Endometrium (tissue), 2 donors: Measurements from ENCODE around the gene LAPTM5.
"Not testable (repeated sequence)": the region's sequence is repeated elsewhere in the genome, so short reads cannot be mapped to it uniquely, and the experiment has no call there.

Experiments
- FAIRE-seq: peaks from 2 replicates; lab custom pipeline; 2012; peaks lifted over from hg19 to GRCh38; lab: Jason Lieb, UNC
- donor health status: control.
- donor health status: control.

Gene LAPTM5

DNA sequence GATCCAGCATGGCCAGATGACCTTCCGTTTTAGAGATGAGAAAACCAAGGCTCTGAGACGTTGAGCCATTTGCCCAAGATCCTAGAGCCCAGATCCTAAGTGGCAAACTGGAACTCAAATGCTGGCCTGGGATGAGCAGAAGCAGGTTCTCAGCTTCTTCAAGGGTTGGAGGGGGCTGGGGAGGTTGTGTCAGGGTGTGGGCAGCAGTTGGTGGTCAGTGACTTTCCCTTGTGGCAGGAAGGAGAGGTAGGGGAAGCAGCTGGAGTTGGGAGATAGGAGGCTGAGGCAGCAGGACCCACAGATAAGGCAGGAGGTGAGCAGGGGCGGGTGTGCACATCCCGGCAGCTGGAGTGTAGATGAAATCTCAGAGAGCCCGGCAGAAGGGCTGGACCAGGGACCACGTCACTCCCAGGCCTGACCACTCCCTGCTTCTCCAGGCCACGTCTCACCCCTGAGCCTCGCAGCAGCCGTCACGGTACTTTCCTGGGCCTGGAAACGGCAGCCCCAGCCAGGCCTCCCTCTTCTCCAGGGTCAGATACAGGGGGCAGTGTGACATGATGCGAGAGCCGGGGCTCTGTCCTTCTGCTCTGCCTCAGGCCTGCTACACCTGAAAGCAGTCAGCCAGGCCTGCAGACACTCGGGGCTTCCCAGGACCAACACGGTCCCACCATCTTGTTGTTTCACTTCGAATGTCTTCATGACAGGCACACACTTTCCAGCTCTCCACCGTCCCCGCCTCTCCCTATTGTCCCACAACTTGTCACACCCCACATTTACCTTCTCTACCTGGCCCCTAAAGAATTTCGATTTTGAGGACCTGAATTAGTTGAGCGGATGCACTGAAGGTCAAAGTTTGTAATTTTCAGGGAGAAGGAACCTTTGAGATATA lies 11.5 kb upstream of the LAPTM5 start:
- no peak for FAIRE-seq

DNA sequence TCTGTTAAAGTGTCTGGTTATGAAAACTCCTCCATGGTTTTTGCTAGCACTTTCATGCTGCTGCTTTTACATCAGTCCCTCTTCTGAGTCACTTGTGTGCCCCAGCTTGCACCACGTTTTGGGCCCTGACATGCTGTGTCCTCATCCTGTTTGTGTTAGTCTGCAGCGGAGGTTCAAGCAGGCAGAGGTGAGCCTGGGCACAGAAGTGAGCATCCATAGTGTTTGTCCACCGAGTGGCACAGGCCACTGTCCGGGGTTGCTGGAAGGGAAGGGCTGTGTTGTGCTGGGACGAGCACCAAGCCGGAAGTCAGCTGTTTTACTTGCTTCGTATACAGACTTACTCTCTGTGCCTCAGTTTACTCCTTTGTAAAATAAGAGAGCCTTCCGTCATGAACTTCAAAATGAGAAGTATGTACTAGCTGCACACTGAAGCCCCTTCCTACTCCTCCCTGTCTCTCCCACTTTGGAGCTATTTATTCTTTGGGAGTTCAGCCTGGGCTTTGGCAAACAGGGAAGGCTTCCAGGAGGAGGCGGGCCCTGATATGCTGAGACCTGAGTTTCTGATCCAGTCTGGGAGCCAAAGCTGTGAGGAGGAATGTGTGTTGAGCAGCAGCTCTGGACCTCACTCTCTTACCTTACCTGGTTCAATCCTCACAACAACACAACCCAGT lies 10.7 kb upstream of the LAPTM5 start:
- no peak for FAIRE-seq

DNA sequence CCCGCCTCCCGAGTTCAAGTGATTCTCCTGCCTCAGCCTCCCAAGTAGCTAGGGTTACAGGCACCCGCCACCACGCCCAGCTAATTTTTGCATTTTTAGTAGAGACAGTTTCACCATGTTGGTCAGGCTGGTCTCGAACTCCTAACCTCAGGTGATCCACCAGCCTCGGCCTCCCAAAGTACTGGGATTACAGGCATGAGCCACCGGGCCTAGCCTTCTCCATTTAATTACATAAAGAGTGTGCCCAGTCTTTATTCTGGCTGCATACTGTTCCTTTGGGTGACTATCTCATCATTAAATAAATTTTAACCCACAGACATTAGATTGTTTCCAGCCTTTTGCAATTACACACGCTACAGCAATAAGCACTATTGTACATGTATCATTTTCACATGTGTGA lies 9.4 kb upstream of the LAPTM5 start:
- not testable (repeated sequence) for FAIRE-seq

DNA sequence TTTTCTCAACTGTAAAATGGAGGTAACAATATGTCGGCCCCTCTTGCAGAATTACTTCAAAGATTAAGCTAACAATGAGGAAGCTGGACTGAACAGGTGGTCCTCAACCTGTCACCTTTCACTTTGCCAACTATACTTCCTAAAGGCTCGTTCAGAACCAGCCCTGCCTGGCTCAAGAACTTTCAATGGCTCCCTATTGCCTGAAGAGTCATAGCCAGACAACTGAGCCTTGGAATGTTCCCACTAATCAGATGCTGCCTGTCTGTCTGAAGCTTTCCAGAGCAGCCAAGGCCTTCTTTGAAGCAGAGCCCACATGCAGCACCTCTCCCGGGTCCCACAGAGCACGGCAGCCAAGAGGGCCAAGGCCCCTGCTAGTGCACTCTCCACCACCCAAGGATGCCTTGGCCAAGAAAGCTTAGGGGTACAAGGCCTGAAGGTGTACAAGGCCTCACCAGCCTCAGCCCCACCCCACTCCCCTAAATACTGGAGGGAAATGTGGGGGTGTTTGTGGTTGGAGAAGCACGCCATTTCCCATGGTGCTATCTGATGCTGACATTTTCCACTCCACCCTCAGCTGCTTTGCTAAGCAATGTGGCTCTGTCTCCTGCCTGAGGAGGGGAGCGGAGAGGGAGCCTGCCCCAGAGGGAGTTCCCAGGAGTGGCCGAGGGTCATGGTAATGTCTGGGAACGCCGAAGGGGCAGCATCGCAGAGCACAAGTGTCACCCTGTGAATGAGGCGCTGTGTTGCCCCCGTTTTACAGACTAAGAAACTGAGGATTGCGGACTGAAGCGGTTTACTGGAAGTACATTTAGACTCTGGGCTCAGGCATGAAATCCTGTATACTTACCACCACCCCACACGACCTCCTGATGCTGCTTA lies 8.2 kb upstream of the LAPTM5 start:
- no peak for FAIRE-seq

DNA sequence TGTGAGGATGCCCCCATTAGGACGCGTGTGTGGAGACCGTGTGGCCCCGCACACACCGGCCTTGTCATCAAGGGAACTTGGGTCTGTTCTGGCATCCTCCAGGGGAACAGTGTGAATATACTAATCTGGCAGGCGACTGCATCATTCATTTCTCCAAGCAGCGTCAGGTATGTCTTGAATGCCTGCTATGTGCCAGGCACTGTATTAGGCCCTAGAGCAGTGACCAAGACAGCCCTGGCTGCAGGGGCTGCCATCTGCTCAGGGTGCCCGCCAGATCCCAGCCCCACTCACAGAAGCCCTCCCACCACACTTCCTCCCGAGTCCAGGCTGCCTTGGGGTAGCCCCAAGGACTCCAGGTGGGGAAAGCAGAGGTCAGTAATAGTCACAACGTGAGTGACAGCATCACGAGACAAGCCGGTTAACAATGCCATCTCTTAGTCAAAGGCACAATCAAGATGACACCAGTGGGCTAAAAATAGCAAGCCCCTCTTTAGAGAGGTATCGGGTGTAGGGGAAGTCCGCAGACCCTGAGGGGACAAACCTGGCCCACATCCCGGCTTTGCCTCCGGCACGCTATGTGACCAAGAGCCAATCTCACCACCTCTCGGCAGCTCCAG lies 7.5 kb upstream of the LAPTM5 start:
- FAIRE-seq: no peak

DNA sequence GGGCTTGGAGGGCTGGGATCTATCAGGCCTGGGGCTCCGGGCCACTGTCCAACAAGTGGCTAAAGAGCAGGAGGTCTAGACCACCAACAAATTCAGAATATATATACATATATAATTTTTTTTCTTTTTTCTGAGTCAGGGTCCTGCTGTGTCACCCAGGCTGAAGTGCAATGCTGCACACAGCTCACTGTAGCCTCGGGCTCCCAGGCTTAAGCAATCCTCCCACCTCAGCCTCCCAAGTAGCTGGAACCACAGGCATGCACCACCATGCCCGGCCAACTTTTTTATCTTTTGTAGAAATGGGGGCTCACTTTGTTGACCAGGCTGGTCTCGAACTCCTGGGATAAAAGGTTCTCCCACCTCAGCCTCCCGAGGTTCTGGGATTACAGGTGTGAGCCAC lies 6.8 kb upstream of the LAPTM5 start:
- FAIRE-seq: no peak

DNA sequence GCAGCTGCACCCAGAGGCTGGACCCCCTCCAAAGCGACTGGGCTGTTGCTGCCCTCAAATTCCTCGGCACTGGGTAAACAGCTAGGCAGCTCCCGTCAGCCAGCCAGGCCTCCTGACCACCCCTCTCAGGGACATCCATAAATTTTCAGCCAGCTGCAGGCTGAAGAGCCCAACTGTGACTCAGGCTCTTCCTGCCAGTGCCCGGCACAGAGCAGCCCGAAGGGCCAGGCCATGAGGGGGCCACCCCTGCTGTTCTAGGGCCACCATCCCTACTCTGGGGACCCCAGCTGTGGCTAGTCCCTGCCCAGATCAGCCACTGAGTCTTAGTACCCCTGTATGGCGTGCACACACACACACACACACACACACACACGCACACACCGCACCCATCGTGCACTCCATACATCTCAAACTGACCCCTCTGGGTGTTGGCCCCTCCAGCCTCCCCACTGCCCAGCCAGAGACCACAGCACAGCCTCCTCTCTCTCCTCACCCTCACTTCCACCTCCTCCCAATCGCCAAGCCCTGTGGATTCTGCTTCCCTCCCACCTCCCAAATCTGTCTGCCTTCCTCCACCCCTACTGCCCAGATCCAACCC lies 6.2 kb upstream of the LAPTM5 start:
- no peak for FAIRE-seq

DNA sequence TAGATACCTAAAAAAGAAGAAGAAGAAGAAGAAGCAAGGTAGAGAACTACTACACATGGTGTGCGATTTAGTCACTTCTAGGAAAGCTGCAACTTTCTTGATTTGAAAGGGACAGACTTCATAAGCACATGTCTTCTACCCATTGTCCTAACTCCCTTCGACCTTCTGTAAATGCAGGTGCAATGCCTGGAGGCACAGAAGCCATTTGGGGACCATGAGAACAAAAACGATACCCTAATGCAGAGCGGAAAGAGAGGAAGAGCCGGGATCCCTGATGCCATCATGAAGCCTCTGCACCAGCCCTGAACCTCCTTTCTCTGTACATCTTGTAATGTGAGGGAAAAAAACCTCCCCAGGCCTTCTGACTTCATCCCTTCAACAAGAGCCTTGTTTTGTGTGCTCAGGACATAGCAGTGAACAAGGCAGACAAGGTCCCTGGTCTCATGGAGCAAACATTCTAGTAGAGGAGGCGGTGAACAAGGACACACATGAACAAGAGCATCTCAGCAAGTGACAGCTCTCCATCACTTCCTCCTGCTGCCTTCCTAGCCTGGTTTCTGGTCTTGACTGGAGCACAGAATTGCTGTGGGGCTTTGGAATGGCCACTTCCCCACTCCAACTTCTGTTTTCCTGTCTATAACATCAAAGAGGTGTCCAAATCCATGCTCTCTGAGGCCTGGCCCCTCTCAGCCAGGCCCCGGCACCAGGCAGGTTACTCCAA lies 5.5 kb upstream of the LAPTM5 start:
- no peak for FAIRE-seq

DNA sequence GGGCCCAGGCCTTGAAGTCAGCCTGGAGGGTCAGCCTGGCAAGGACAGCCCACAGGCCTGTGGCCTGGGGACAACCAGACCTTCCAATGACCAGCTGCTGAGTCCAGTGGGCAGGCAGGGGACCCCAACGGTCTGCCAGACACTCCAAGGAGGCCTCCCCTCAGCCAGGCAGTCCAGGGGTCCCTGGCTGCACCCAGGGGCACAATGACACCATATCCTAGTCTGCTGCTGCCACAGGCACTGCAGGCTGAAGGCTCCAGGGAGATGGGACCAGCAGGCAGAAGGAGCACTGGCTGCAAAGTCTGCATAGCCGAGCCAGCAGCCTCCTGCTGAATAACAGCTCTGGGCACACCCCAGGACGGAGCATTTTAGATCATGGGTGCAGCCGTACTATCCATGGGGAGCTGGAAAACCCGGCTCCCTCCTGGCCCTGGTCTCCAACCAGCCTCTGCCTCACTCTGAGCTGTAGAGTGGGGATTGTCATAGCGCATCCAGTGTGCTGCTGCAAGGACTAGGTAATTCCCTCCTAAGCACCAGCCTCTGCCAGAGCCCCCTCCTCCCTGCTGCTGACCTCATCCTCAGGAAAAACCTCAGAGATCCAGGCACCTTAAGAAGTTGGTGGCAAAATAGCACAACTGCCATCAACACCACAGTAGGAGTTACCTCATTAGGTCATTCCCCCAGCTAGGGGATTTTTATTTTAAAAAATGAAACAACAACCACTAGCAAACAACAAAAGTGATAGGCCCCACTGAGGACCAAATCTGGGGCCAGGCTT lies 4.8 kb upstream of the LAPTM5 start:
- no peak for FAIRE-seq

DNA sequence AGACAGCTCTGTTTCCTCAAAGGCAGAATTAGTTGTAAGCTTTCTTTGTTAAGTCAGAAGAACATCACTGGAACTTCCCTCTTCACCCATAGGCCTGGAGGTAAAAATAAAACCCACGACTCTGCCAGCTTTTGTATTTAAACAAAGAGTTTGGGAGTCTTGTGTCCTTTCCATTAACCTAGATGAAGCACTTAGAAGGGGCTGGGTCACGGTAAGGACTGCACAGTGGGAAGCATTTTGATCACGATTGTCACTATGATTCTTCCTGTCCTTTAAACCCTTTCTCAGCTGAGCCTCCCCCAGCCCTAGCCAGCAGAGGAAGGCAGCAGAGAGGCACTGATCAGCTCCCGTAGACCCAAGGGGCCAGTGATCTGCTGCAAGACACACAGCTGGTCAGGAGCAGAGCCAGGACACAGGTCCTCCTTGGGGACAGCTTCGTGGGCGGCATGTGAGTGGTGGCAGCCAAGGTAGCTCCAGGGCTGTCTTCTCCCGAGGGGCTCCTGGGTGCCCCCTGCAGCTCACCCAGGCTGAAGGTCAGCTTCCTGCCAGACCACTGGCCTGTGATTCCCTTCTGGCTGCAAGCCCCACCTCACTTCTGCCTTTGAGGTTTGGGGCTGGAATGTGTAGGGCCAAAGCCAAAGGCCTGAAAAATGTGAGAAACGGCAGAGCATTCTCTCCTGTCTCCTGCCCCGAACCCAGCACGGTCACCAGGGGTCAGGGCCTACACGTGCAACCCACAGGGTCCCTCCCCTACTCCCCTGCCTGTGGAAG lies 4.0 kb upstream of the LAPTM5 start:
- FAIRE-seq: no peak

DNA sequence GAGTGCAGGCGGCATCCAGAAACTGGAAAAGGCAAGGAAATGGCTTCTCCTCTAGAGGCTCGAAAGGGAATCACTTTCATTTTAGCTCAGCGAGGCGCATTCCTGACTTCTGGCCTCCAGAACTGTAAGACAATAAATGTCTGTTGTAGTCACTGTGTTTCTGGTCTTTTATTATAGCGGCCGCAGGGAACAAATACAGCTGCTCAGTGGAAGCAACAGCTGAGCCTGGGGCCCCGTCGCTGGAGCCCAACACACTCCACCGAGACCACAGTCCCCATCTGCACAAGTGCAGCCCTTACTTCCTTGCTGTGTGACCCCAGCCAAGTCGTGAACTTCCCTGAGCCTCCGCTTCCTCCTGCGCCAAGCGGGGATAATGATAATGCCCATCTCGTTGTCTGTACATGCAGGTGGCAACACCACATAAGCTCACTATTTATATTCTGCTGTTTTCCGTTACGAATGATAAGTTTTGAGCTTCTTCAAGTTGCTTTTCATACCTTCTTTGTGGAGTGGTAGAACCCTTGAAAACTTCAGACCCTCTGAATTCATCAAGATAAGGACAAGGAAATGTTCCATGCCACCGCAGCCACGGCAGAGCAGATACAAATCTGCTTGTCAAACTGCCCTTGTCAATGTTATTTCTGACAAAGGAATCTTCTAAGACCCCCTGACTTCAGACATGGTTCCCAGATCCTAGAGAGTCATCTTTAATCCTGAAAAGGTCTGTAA lies 3.2 kb upstream of the LAPTM5 start:
- FAIRE-seq: no peak

DNA sequence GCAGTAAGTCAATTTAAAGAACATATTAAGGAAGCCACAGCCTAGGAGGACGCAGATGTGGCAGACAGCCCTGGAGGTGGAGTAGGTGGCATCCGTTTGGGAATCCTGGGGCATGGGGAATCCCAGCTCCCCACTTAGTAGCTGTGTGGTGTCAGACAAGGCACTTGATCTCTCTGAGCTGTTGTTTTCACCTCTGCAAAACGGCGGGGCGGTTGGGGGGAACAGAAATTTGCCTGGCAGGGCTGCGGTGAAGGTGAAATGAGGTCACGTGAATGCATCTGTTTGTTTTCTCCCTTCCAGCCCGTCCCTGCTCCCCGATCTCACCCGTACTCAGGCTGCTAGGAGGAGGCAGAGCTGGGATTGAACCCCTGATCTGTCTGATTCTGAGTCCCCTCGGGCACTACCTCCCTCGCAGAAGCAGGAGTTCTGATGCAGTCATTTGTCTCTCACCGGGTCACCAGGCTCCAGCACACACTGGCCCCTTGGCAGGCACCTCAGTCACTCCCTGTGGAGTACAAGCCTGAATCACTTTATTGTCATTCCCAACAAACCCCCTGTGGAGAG lies 2.2 kb upstream of the LAPTM5 start:
- FAIRE-seq: no peak

DNA sequence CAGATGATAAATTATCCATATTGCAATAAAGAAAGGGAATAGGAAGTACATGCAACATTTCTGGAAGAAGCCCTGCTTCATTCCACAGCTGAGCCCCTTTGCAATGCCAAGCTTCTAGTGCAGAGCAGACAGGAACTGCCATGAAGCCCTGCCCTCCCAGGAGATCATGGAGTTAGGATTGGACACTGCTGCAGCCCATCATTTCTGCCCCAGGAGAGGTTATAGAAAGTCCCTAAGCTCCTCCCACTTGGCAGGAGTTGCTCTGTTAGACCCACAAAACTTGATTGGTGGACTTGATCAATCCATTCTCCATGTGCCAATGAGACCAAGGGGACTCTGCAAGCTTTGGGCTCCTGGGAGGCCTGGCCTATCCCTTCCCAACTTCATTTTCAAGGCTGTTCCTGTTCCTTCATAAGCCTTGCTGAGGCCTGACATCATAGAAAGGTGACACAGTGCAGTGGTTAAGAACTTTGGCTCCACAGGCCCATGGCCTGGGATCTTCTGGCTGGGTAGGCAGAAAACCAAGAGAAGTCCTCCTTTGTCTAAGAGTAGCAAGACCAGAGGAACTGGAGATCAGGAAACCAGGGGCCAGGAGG lies 1.3 kb upstream of the LAPTM5 start:
- FAIRE-seq: no peak

DNA sequence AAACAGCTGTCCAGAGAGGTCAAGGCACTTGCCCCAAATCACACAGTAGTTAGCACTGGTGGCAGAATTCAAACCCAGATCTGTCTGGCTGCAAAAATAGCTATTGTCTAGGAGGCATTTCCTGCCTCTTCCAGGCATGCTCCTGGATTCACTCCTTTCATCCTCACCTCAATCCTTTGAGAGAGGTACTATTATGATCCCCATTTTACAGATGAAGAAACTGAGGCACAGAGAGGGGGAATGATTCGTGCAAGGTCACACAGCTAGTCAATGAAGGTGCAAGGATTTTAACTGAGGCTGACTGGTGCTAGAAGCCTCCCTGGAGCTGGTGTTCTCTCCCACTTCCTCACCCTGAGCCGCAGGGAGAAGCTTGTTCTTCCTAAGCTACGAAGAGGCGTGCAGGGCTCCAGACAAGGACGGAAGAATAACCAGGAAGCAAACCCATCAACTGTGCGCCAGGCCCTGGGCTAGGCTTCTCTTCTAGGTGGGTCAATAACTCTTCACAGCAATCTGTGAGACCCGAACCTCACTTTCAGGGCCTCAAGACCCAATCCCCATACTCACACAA lies 631 bp upstream of the LAPTM5 start:
- FAIRE-seq: no peak

DNA sequence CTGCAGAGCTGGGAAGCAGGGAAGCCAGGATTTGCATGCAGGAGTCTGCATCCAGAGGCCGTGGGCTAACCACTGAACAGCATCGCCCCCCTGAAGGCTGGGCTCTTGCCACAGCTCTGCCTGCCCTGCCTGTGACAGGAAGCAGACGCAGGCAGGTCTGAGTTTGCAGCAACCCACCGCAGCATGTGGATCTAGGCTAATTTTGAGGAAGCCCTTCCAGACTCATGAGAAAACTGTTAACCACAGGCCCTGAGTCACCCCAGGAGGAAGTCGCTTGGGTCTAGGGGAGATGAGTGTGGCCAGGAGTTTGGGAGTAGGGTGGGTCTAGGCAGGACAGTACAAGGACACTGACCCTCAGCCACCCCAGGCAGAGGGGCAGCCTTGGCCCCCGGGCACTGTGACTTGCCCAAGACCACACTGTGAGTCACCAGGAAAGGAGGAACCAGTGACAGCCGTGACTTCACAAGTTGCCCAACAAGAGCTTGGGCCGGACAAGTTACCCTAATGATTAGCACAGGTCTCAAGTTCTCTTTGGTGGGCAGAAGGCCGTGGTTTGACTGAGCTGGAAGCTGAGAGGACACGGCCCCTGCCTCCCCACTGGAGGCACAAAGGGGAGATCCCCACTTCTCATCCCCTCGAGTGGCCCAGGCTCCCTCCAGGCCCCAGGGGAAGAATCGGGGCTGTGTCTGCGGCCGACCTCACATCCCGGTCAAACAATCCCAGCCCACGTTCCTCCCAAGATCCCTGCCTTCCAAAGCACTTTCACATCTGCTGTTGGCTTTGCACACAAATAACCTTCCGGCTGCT lies 826 bp downstream of the LAPTM5 start:
- FAIRE-seq: no peak

DNA sequence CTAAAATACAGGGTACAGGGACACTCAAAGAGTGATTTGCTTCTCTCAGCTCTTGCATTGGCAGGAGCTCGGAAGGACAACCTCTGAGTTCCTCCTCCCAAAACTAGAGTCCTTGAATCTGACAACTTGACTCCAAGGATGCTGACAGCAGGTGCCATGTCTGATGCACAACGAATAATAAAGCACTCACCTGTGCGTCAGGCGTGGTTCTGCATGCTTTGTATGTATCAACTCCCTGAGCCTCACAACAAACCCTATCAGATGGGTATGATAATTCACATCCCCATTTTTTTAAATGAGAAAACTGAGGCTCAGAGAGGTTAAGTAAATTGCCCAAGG lies 1.4 kb downstream of the LAPTM5 start:
- FAIRE-seq: no peak

DNA sequence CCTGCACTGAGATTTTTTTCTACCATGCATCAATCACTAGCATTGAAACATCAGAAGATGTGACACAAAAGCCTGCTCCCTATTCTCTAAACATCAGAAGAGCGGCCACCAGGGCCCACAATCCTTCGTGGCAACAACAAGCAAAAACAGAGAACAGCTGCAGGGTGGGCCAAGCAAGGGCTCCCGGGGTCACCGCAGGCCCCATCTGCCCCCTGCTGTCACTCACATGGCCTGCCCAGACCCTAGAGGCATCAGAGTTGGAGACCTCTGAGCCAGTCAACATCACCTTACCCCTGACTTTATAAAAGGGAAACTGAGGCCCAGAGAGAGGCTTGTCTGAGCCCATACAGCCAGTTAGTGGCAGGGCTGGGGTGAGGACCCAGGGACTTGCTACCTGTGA lies 1.8 kb downstream of the LAPTM5 start:
- FAIRE-seq: no peak
